Measurements from ENCODE around the gene MIF.
"Not testable (repeated sequence)": the region's sequence is repeated elsewhere in the genome, so short reads cannot be mapped to it uniquely, and the experiment has no call there.

MIF gene

GRCh38 chr22:23877566-23877965 lies 16.6 kb upstream of the MIF start:
- no peak for DNase-seq

GRCh38 chr22:23878219-23878618 lies 16.0 kb upstream of the MIF start:
- no peak for DNase-seq

GRCh38 chr22:23882370-23882769 lies 11.8 kb upstream of the MIF start:
- no peak for DNase-seq

GRCh38 chr22:23883658-23884057 lies 10.5 kb upstream of the MIF start:
- no peak for DNase-seq

DNA sequence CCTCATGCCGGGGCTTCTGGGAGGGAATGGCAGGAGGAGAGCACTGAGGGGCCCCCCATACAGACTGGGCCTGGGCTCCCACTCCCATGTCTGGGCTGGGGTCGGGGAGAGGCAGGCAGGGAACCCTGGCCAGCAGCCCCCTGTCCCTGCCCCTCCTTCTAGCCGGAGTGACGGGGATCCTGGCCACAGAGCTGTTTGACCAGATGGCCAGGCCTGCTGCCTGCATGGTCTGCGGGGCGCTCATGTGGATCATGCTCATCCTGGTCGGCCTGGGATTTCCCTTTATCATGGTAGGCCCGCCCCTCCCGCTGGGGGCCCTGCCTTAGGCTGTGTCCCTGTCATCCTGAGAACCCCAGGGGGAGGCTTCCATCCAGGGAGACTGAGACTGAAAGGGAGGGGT lies 10.0 kb upstream of the MIF start:
- no peak for DNase-seq

DNA sequence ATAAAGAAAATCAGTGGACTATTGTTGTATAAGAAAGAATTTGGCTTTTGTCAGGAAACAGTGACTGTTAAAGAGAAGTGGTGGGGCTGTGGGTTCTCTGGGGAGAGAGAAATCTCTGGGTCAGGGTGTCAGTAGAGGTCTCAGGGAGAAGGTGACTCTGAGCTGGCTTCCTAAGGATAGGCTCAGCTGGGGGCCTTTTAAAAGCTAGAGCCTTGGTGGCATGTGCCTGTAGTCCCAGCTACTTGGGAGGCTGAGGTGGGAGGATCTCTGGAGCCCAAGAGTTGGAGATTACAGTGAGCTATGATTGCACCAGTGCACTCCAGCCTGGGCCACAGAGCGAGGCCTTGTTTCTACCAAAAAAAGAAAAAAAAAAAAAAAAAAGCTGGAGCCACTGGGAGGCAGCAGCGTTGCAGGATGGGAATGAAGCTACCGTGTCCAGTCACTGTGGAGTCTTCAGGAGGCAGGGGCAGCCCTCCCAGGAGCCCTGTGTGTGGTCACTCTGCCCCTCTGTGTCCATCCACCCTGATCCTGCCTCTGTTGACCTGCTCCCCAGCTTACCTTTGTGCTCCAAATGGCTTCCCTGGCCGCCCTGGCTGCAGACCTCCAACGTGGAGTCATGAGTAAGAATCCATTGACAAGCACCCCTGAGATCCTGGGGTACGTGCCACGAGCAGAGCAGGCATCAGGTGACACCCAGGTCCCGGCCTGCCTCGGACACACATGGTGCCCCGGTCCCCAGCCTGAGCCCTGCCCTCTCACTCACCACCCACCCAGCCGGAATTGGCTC lies 5.4 kb upstream of the MIF start:
- DNase-seq, result no peak

GRCh38 chr22:23889620-23890019 lies 4.6 kb upstream of the MIF start:
- DNase-seq, result no peak

- no peak for DNase-seq
Observed at GRCh38 chr22:23891726-23892125, 2.5 kb upstream of the MIF start.

DNA sequence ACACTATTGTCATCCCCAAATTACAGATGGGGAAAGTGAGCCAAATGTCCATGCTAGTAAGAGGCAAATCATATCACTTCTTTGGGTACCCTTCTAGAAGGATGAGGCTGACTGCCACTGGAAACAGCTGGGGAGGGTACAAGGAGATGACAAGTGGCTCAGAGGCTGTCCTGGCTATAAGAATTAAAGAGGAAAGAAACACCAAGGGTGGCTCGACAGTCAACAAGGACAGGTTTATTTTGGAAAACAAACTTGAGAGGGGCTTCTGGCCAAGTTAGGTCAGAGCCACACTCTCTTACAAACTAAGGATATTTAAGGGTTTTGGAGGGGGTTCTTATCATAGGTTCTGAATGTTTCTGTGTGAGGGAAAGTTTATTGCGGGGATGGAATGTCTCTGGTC lies 2.1 kb upstream of the MIF start:
- no peak for DNase-seq

DNA sequence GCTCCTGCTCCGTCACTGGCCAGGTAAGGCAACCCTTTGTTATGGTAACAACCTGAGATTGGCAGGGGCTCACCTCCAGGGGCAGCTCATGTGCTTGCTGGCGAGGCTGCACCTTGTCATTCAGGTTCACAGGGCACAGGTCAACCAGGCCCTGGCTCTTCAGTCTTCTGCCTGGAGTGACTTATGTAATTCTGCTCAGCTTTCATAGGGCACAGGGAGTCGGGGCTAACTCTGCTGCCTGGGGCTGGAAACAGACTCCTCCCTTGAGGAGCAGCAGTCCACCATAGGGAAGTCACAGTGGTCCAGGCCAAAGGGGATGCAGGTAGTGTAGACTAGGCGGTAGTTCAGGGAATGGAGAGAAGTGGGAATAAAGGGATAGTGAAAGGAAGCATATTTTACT lies 1.5 kb upstream of the MIF start:
- no peak for DNase-seq

- no peak for DNase-seq
Observed at GRCh38 chr22:23893121-23893944, 850 bp upstream of the MIF start.

GRCh38 chr22:23894710-23895598 lies 771 bp downstream of the MIF start:
- peak; percentile 59 for DNase-seq

DNA sequence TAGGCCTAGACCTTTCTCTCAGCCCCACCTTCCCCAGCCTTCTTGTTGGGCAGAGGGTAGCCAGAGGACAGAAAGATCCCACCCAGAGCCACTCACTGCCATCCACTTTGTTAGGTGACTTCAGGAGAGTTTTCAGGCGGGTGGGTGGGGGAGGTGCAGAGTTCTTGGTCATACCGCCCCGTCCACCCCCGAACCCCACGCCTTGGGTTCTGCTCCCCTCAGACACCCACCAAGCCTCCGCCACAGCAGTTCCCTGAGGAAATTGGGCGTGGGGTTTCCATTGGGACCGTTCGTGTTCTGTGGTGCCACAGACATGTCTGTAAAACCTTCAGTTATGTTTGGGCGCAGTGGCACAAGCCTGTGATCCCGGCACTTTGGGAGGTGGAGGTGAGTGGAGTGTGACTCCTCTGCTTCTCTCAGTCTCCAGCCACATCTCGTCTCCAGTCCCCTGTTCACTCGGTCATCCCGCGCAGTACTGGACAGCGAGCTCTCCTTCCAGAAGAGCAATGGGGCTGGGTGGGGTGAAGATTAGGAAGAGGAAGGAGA lies 1.5 kb downstream of the MIF start:
- no peak for DNase-seq

DNA sequence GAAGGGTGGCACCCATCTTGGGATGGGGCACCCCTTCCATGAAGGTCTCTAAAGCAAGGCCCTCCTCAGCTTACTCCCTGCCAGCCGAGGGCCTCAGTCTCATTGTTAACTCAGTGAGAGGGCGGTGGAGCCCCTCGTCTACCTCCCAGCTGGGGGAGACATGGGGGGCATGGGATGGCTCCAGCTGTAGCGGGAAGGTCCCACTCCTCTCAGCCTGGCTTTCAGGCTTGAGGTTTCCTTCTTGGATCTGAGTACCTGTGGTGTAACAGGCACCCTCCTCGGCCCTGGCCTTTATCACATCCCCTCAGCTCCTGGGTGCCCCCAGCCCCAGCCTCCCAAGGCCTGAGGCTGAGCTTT lies 2.0 kb downstream of the MIF start:
- DNase-seq, result no peak

- no peak for DNase-seq
Observed at GRCh38 chr22:23896523-23897186, 2.5 kb downstream of the MIF start.

DNA sequence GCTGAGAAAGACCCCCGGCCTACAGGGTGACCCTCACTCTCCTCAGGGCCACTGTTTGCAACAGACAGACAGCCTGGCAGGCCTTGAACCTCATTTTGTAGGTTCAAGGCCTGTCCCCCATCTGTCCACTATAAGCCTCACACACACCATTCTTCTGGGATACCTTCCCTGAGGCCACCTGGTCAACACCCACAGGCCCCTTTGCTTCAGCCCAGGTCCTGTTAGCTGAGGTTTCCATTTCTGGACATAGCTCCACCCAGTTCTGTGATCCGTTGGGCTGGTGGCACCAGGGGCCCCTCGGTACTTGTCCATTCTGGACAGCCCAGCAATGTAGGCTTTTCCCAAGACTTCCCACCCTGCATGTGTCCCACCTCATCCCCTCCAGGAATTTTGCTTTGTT lies 3.1 kb downstream of the MIF start:
- no peak for DNase-seq

DNA sequence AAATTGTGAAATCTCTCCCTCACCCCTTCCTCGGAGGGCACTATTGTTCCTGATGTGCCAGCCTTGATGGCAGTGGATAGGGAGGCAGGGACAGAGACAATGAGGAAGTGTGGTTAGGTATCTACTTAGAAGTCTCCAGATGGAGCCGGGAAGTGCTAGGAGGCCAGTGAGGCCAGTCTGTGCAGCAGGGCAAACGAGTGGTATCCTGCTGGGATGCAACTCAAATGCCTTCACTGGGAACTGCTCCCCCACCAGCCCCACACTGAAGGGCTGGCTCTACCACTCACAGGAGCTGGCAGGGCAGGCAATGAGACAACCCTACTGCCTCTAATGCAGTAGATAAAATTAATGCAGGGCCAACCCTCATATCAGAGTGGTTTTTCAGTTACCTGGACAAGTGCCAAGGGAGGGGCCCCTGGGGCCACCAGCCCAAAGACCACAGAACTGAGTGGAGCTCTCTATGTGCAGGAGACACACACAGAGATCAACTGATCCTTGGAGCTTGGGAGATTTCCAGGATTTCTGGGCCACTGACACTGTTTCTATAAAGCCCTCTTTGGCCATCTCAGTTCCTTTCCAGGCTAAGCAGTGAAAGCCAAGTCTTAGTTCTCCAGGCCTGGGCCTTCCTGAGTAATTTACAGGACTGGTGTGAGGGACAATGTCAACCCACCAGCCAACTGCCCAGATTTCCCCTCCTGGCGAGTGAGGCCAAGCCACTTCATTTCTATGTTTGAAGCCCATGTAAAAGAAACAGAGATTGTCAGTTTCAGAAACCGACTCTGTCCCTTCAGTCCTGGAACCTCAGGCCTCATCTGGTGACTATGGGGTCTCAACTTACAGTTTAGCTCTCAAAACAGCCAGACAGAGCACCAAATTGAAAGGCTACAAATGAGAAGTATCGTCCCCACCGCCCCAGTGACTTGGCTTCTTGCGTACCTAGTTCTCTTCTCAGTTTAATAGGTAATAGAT lies 4.1 kb downstream of the MIF start:
- DNase-seq, result no peak

- no peak for DNase-seq
Observed at GRCh38 chr22:23899042-23899745, 5.0 kb downstream of the MIF start.

GRCh38 chr22:23900227-23900626 lies 6.0 kb downstream of the MIF start:
- not testable (repeated sequence) for DNase-seq

- DNase-seq, result no peak
Observed at GRCh38 chr22:23901600-23901999, 7.4 kb downstream of the MIF start.
